A204.1 (cell line): ENCODE results near the gene EIPR1.

Experiments used
- FAIRE-seq: peaks from 2 replicates; lab custom pipeline; 2012; peaks lifted over from hg19 to GRCh38; lab: Jason Lieb, UNC

EIPR1 gene

DNA sequence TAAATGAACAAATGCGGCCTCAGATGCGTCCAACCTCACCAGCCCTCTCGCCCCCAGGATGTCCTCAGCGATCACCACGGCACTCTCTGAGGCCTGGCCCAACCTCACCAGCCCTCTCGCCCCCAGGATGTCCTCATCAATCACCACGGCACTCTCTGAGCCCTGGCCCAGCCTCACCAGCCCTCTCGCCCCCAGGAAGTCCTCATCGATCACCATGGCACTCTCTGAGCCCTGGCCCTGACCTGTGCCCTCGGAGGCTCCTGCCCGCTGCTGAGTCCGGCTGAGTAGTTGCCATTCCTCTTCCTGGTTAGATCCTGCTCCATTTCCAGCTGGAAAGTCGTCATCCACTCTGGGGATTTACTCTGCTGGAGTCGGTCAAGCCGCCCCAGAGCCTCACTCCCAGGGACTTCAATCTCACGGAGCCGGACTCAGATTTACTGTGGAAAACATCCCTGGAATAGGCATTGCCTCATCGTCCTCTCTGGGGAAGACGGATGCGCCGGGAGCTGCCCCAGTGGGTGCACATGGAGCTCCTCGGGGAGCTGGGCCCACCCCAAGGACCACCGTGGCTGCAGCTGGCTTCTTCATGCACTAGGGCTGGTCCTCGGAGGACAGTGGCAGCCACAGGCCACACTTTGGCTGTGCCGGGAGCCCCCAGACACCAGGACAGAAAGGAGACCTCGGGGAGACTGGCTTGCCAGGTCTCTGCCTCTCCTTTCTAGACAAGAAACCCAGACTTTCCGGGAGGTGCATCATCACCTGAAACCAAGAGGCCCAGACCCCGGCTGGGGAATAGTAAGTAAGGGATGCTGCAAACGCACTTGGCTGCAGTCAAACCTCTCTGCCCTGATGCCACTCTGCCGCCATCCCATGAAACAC lies 230.6 kb downstream of the EIPR1 start:
- no peak for FAIRE-seq

- FAIRE-seq, result no peak
These were observed 231.4 kb downstream of the EIPR1 start for GRCh38 chr2:3146175-3146574.

DNA sequence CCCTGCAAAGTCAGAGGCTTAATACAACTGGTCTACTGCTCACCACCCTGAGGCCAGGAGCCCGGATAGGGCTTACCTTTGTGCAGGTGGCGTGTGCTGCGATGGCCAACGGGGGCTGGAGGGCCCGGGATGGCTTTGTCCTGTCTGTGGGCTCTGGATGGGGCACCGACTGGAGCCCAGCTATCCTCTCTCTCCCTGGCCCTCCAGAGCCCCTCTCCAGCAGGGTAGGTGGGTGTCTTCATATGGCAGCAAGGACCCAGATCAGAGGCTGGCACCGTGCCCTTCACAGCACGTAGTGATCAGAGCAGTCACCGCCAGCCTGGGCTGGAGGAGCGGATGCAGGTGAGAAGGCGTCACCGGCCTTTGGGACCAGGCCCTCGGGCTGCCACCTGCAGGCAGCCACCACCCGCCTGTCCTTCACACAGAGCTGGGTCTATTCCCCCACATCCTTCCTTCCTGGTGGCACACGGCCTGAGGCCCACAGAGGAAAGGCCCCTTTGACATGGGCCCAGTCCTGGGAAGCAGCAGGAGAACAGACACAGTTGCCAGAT lies 232.1 kb downstream of the EIPR1 start:
- FAIRE-seq, result no peak

DNA sequence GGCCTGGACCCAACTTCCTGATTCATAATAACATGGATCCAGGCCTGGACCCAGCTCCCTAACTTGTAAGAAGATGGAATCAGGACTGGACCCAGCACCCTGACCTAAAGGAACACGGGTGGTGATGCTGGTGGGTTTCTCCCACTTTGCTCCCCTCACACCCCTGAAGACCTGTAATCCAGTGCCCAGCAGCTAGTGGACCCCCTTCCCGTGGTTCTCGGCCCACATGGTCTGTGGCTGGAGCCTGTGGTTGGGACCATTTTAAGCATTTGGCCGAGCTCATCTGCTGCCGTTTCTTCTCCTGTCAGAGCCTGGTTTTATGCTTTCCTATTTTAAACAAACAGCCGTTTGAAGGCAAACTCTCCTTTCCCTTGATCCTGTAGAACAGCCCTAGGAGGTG lies 232.8 kb downstream of the EIPR1 start:
- no peak for FAIRE-seq

GRCh38 chr2:3143602-3144001 lies 234.0 kb downstream of the EIPR1 start:
- no peak for FAIRE-seq

DNA sequence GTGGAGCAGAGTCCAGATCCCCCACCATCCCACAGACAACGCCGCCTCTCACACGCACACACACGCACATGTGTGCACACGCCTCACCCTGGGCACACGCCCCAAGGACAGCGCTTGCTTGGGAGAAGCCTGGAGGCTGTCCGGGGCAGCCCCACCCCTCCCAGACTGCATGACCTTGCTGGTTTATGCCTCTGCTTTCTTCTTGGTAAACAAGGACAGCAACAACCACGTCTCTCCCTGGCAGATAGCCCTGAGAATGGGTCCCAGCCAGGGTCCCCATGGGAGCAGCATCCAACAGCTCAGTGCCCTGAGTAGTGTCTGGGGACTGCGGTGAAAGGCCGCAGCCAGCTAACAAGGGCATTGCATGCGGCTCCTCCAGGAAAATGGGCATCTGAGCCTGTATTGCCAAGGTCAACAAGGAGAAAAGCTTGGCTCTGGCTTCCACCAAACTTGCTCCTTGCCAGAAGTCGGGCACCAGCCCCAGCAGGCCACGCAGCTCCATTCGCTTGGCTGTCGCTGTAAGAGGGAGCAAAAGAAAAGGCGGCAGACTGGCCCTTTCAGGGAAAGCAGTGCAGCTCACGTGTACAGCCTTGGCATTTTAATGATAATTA lies 234.6 kb downstream of the EIPR1 start:
- no peak for FAIRE-seq

DNA sequence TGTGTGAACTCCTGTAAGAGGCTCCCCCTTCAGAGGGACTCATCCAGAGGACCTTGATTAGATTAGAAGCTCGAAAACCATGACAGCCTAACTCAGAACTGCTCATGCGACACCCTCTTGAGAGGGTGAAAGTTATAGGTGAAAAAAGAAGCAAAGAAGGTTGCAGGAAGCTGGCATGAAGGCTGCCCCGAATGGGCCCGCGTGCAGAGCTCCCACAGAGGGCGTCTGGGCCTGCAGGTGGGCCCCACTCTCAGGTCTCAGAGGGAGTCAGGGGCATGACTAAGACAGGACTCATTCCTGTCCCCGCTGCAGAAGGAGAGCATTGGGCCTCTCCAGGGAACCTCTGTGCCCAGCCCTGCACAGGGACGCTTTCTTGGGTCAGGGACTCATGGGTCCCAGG lies 235.4 kb downstream of the EIPR1 start:
- no peak for FAIRE-seq

GRCh38 chr2:3141696-3142095 lies 235.9 kb downstream of the EIPR1 start:
- FAIRE-seq, result no peak

GRCh38 chr2:3139906-3140305 lies 237.7 kb downstream of the EIPR1 start:
- no peak for FAIRE-seq
